ENCODE data around the gene TRPM2.

TRPM2 gene

GRCh38 chr21:44432841-44433790 lies 79.7 kb downstream of the TRPM2 start:
- Histone ChIP-seq H3K36me3 (no peaks in the 10 kb centered on the region), H3K9me3 (ENCODE audit: severe bottlenecking) (peaks cover 19% of the 10 kb centered on the region), H3K4me3 (ENCODE audit: low read depth, low read length) (no peak overlapping the region), H3K27me3 (ENCODE audit: insufficient read depth, low read depth, severe bottlenecking) (no peaks in the 10 kb centered on the region), H3K27ac (no peak overlapping the region)
- DNase-seq: no peak
- no peak for TF ChIP-seq CTCF (IDR thresholded peaks at IDR 0.05; ENCODE audit: low read depth, low read length)

GRCh38 chr21:44433791-44434567 lies 80.6 kb downstream of the TRPM2 start:
- TF ChIP-seq CTCF (IDR thresholded peaks at IDR 0.05; ENCODE audit: low read depth, low read length): no peak
- peak; percentile 6 for DNase-seq
- Histone ChIP-seq H3K9me3 (ENCODE audit: severe bottlenecking) (peaks cover 15% of the 10 kb centered on the region), H3K4me3 (ENCODE audit: low read depth, low read length) (no peak overlapping the region), H3K27me3 (ENCODE audit: insufficient read depth, low read depth, severe bottlenecking) (no peaks in the 10 kb centered on the region), H3K36me3 (no peaks in the 10 kb centered on the region), H3K27ac (no peak overlapping the region)

GRCh38 chr21:44434568-44434925 lies 81.1 kb downstream of the TRPM2 start:
- no peak for TF ChIP-seq CTCF (IDR thresholded peaks at IDR 0.05; ENCODE audit: low read depth, low read length)
- H3K36me3 ChIP-seq: no peaks in the 10 kb centered on the region

GRCh38 chr21:44434936-44435635 lies 81.7 kb downstream of the TRPM2 start:
- no peak for TF ChIP-seq CTCF (IDR thresholded peaks at IDR 0.05; ENCODE audit: low read depth, low read length)
- Histone ChIP-seq H3K9me3 (ENCODE audit: severe bottlenecking) (peaks cover 6% of the 10 kb centered on the region), H3K4me3 (ENCODE audit: low read depth, low read length) (no peak overlapping the region), H3K36me3 (no peaks in the 10 kb centered on the region), H3K27ac (no peak overlapping the region), H3K27me3 (ENCODE audit: insufficient read depth, low read depth, severe bottlenecking) (no peaks in the 10 kb centered on the region)
- DNase-seq: no peak

More at GRCh38 chr21:44434568-44434925, 81.1 kb downstream of the TRPM2 start:
- H3K4me3 ChIP-seq (ENCODE audit: low read depth, low read length): no peak overlapping the region
- peaks cover 12% of the 10 kb centered on the region for H3K9me3 ChIP-seq (ENCODE audit: severe bottlenecking)
- peak; percentile 5 for DNase-seq
- H3K27me3 ChIP-seq (ENCODE audit: insufficient read depth, low read depth, severe bottlenecking): no peaks in the 10 kb centered on the region
- no peak overlapping the region for H3K27ac ChIP-seq

GRCh38 chr21:44436111-44436611 lies 82.7 kb downstream of the TRPM2 start:
- Histone ChIP-seq H3K9me3 (ENCODE audit: severe bottlenecking) (peaks cover 6% of the 10 kb centered on the region), H3K4me3 (ENCODE audit: low read depth, low read length) (no peak overlapping the region), H3K36me3 (no peaks in the 10 kb centered on the region), H3K27ac (no peak overlapping the region), H3K27me3 (ENCODE audit: insufficient read depth, low read depth, severe bottlenecking) (no peaks in the 10 kb centered on the region)
- DNase-seq: peak; percentile 6
- no peak for TF ChIP-seq CTCF (IDR thresholded peaks at IDR 0.05; ENCODE audit: low read depth, low read length)
